GM19372 (cell line): ENCODE measurements around the gene DST.

Source experiments
- ATAC-seq: cut with Tn5 transposase; IDR thresholded peaks from one replicate; pipeline ENCODE4 v1.9.1; 2021; ENCODE audit warnings: mild to moderate bottlenecking, low read depth, moderate library complexity; ENCODE audit not compliant: unreplicated experiment

Gene DST

DNA sequence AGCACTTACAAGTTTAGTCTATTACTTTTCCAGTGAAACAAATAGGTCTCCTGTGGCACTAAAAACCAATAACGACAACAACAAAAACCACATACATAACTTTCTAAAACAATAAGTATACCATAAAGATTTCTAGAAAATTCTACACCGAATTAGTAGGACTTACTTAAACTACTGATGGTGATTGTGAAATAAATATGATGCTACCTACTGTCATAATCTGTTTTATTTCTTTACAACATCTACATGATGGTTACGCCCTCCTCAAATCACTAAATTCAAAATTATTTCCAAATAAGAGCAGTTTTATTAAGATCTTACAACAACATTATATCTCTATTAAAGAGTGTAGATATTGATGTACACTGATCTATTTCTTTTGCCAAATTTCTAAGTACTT, 147.0 kb downstream of the DST start:
- no peak for ATAC-seq

DNA sequence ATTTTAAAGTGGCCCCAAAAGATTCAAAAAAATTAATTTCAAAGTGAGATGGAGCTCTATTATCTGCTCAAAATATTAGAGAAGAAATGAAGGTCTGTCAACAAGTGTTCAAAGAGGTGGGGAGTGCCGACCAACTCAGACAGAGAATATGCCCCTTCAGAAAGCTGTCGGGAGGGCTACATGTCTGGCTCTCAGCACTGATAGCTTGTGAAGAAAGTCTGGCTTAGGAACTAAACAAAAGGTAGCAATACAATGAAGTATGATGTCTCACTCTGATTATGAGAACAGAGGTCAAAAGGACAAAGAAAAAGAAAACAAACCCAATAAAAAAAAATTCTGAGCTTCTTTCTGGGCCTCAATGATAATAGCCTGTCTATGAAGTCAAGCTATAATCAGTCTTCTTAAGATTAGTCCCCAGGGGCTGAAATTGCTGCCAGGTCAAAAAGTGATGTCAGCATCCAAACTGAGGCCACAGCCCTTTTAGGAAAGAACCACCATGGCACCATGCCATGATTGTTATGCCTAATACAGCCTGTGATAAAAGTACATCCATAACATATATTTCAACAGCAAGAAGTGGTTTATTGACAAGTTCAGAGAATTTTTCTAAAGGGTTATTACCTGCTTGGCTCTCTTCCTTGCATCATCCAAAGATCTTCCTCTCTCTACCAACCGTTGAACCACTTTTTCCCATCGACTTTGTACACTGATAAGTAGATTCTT, 150.9 kb downstream of the DST start:
- no peak for ATAC-seq

DNA sequence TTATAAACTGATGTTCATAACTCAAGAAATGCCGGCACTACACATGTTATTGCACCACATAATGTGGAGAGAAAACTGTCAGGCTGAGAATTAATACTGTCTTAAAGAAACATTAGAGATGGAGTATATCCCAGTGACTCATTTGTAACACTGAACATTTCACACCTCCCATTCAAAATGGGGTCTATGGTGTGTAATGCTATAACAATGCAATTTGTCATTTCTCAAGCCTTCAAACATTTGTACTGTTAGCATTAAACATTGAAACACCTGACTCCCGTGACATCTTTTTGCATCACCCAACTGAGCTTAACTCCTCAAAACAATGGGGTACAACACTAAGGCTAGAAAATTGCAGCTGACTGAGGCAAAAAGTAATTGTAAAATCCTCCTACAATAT, 151.7 kb downstream of the DST start:
- ATAC-seq: no peak

DNA sequence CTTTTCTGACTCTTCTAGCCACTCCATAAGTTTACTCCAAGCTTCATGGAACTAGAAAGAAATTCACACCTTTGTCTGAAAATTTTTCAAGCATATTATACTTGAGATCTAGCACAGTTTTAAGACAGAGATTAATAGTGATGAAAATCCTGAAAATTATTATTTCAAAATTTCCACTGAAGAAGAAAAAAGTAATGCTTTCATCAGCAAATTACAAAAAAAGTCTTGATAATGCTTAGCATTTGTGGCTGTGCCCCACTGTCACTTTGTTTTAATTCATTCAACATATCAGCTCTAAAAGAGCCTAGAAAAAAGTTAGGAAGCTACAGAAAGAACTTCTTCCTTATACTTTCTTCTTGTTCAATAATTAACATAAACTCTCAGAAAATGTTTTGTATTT, 153.1 kb downstream of the DST start:
- no peak for ATAC-seq

DNA sequence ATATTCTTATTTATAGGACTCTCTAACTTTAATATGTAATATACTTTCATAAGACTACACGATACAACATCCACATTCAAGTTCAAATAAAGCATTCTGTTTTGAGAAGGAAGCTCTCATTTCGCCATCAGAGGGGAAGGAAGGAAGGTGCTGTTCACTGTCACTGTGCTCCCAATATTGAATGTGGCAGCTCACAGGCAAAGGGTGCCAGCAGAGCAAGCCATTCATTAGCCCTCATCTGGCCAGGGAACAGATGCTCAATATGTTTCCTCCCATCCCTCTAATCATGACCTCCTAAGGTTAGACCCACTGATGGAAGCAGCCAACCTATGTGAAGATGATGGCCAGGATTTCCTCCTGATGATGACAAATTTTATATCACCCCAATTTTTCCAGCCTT, 154.4 kb downstream of the DST start:
- no peak for ATAC-seq

DNA sequence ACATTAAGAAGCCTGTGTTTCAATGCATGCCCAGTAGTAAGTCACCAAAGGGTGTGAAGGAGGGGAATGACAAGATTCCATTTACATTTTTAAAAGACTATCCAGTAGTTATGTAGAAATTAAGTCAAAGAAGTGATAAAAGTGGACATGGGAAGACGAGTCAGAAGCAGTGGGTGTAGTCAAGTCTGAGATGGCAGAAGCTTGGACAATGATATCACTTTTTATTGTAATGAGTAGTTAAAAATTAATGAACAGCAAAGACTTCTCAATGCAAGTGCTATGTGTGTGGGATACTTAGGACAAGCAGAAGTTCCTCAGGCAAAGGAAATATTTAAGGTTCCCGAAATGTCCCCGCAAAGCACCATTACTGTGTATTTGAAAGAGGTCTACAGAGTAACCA, 156.0 kb downstream of the DST start:
- no peak for ATAC-seq

DNA sequence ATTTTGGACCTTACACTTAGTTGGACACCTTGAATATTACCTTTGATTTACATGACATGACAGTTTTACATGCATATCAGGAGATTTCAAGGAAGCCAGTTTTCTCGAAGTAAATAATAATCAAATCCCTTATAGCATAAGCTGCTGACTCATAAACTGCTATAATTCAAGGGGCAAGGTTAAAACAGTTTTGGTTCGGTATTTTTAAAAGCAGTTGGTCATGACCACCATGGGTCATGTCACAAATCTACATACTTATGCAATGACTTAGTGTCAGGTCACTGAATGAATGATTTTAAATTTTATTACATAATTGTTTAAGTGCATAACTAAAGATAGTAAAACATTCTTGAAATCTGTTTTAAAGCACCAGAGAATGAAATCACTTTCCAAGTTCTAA, 158.0 kb downstream of the DST start:
- no peak for ATAC-seq

DNA sequence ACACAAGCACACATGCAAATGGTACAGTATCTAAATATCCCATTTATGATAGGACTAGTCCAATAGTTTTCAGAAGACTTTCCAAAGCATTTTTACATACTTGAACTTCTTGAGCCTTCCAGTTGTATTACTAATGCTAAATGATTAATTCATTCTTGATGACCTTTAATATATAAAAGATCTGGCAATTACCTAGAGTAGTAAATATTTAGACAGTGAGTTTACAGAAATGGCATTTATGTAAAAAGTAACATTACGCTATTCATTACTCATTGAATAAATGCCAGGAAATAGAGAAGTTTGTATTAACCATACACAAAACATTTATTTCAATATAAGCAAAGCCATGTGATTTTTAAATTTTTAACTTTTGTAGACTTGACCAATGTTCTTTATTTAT, 158.8 kb downstream of the DST start:
- ATAC-seq: no peak

DNA sequence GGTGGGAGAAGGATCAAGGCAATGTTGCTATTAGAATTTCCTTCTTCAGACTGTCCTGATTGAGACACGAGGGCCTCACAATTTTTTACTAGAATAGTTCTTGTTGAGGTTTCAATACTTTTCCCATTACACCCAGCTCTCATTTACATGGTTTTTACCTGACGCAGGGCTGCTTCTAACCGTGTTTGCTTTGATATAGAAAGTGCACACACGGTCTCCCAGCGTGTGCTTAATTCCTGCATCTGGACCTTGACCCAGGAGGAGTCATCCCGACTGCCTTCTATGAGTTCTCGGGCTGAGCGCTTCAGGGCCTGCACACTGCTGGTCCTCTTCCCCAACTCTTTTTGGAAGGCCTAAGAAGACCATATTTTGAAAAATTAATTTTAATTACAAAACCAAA, 160.2 kb downstream of the DST start:
- ATAC-seq: no peak

DNA sequence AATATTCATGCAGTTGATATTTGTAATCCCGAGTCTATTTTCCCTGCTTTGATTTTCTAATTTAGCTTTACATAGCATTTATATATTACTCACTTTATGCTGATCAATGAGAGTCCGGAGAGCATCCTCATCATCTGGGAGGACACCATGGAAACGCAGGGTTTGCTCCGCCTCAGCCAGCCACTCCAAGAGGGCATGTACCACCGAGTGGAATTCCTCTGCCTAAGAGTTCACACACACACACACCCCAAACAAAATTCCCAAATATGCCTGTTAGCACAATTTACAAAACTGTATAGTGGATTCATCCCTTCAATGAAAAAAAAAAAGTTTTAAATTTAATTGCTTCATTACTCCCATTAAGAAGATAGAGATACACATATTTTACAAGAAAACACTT, 160.7 kb downstream of the DST start:
- no peak for ATAC-seq

DNA sequence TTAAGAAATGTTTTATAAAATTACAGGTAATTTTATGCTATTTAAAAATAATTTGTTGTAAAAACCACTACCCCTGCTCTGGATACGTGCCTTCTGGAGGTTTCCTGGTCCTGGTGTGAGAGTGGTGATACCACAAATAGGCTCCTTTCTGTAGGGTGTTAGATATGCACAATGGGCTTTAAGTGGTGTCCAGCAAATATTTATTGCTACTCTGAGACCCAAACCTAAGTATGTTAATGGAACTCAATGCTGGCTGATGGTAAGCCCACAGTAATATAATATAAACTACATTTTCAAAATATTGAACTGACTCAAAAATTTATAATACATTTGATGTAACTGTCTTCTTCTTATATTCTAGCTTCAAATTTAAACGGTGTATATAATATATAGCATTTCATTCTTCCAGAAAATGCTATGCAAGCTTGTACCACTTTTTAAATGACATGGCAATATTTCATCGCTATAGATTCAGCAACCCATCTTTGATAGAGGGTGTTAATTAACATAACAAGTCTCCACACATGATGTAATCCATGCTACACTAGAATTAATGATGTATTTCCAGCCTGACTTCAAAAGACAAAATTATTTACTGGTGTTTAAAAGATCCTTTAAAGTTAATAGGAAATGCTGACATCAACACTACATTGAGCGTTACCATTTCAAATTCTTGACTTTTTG, 161.9 kb downstream of the DST start:
- no peak for ATAC-seq

DNA sequence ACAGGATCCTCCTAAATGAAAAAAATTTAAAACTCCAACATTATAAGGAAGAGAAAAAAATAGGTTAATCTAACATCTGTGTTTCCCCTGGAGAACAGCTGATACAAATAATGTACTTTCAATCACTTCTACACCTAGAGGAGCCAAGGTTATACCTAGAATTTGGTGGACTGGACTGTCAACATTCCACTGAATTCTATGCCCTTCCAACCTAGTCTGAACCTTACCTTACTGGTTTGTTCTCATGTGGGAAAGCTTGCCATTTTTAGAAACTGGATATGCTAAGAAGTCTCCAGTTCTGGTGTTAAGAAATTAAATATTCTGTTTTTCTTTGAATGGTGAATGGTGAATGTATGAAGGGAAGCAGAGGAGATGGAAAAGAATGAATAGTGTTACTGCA, 162.4 kb downstream of the DST start:
- ATAC-seq: no peak

DNA sequence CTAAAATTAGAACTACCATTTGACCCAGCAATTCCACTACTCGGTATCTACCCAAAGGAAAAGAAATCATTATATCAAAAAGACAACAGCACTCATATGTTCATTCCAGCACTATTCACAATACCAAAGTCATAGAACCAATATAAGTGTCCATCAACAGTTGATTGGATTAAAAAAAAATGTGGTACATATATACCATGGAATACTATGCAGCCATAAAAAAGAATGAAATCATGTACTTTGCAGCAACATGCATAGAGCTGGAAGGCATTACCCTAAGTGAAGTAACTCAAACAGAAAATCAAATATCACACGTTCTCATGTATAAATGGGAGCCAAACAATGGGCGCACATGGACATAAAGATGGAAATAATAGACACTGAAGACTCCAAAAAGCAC, 163.3 kb downstream of the DST start:
- no peak for ATAC-seq

DNA sequence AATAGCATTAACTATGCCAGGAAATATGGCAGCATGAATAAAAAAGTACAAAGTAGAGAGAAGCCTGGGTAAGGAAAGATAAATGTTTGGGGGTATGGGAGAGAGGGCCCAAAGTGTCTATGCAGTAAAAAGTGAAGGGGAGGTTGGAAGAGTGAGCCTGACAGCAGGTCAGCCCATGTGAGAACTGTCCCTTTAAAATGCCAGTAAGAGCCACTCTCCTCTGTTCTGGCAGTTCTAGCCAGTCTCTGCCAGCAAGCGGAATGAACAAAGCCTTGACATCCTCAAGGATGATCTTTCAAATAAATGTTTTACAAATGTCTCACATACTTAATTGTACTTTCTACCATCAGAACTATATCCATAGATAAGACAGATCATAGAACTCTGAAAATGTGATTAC, 164.5 kb downstream of the DST start:
- ATAC-seq: no peak

DNA sequence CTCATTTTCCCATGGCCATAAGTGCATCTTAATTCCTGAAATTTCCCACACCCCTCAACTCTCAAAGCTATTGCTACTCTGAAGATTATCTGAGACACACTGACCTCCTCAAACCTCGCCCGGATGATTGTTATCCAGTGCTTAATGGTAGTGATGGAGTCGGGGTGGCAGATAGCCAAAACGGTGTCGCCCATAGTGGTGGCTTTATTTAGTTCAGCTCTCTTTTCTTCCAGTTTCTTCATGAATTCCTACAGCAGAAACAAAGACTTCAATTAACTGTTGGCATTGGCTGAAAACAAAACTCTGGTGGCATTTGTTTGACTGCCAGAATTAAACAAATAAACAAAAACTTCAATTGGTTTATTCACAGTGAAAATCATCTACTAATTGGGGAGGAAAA, 165.4 kb downstream of the DST start:
- ATAC-seq: no peak

DNA sequence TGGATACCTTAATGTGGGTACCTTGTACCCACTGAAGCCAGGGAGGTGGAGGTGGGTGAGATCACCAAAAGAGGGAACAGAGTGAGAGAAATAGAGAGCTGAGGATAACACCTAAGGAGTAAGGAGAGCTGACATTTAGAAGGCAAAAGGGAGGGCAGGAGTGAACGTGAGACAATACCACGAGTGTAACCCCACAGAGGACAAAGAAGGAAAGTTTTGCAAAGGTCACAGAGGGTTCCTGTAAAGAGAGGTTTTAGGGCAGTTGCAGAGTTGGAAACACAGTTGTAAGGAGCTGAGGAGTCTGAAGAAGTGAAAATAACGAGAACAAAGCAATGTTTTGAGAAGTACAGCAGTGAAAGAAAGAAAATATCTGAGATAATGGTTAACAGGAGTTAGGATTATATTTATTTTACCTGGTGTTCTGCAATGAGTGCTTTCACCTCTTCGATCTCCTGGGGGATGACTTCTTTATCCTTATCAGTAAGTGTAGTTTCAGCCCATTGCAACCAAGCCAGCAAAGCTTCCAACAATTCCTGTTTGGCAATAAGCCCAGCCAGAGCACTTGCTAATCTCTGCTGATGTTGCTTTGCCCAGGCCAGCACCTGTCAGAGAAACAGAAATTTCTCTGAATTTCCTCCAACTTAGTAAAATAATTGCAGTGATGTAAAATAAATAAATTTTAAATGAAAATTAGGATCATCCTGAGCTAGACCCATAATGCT, 166.8 kb downstream of the DST start:
- no peak for ATAC-seq

DNA sequence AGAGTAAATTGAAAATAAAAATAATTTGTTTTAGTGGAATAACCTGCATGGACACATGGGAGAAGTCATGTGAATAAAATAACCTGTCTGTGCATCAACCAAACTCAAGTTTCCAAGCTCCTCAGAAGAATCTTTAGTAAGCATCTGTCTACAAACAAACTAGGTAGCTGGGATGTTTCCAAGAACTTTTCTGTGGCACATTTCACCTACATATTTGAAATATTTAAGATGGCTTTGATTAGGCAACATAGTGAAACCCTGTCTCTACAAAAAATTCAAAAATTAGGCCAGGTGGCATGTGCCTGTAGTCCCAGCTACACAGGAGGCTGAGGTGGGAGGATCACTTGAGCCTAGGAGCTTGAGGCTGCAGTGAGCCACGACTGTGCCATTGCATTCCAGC, 168.2 kb downstream of the DST start:
- no peak for ATAC-seq

DNA sequence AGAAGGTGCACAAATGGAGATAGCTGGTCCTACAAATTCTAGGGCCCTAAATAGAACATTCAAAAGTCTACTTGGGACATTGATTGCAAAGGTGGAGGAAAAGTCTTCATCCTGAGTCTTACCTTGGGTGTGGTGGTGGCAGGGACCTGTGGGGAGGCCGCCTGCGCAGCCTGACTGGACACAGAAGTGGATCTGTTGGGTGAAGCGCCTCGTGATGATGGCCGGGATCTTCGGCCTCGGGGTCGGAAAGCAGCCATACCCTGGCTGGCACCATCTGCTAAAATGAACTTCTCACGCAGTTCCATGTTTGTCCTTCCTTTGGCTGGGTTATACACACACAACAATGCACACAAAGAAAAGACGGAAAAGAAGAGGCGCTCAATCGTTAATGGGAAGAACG, 179.2 kb downstream of the DST start:
- no peak for ATAC-seq

DNA sequence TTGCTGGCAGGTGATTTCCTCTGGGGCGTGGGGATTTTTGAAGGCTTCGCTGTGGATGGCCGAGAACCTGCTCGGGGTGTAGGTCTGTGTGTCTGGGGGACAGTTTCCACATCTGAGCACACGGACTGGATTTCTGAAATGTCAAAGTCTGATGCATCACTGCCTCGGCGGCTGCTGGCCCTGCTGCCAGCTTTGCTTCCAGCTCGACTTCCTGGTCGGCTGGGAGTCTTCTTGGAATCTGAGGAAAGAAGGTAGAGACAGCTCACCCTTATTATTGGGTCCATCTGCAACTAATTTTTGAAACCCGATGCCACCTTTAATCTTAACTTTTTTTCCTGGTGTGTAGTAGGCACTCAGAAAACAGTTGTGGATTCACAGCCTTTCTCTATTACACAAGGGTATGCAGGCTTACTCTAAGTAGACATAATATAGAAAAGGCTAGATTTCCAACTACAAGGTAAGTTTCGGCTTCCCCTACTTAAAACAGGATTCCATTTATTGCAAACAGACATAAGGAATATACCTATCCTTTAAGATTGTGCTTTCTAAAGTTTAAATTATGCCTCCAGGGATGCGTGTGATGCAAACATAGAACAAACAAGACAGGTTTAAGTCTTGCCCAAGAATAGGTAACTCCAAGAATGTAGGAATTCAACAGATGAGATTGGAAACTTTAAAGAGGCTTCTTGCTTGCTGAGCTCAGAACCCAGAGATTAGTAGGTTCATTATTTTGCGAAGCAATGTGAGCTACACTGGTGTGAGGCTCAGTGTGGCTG, 183.5 kb downstream of the DST start:
- no peak for ATAC-seq

DNA sequence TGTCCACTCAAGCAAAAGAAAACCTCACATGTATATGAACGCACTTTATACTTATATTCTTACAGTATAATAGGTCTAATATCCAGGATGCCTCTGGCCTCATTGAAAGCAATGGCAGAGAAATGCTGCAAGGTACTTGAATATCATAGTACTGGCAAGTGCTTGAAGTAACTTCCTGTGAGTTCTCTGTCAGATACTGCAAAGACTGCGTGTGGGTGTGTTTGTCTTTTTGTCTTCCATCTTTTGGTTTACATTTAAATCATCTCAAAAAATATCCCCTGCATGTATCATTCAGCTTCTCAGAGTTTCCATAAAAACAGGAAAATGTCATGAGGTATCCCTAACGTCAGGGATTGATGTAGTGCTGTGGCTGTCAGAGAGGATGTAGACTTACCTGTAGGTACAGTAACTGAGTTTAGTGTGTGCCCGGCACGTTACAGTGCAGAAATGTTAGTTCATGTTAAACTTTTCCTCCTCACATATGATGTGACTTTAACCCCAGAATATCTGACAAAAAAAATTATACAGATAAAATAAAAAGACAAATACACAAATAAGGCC, 184.3 kb downstream of the DST start:
- no peak for ATAC-seq

DNA sequence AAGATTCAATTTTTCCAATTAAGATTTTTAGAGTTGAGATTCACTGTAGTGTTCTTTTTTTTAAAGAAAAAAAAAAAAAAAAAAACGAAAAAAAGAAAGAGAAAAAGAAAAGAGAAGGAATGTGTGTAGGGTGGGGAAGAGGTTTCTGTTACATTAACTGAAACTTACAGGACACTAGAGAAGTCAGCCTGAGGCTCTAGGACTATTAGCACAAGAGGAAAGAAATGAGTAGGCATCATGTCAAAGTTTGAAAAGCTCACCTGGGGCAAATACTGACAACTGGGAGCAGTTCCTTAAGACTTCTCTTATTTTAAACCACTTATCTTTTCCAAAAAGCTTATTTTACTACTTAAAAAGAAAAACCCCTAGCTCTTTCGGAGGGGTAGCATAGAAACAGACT, 185.9 kb downstream of the DST start:
- ATAC-seq: no peak
